GM19467 (cell line): ENCODE results near the gene KCP.
"Not testable (repeated sequence)": the region's sequence is repeated elsewhere in the genome, so short reads cannot be mapped to it uniquely, and the experiment has no call there.

Experiments used
- ATAC-seq: cut with Tn5 transposase; IDR thresholded peaks from one replicate; pipeline ENCODE4 v1.9.1; 2021; ENCODE audit warnings: mild to moderate bottlenecking, moderate library complexity; ENCODE audit not compliant: unreplicated experiment

The KCP gene

GRCh38 chr7:128910569-128910945 is at the start of gene KCP:
Gene KCP, minus strand, starts transcription at chr7:128910709. Its CDS starts 33 bp downstream, at chr7:128910676.
- ATAC-seq, result no peak

GRCh38 chr7:128959296-128959695 is 48.8 kb upstream of the KCP start:
- ATAC-seq, result no peak

- ATAC-seq, result no peak
Measured at GRCh38 chr7:128955981-128956380, 45.5 kb upstream of the KCP start.

- ATAC-seq, result peak; percentile 49
Measured at GRCh38 chr7:128954830-128955802, 44.6 kb upstream of the KCP start.

GRCh38 chr7:128954150-128954549 is 43.6 kb upstream of the KCP start:
- ATAC-seq, result no peak

GRCh38 chr7:128951296-128951695 is 40.8 kb upstream of the KCP start:
- ATAC-seq, result no peak

- ATAC-seq, result no peak
Measured at GRCh38 chr7:128948976-128949760, 38.7 kb upstream of the KCP start.

- ATAC-seq, result no peak
Measured at GRCh38 chr7:128948312-128948973, 37.9 kb upstream of the KCP start.

GRCh38 chr7:128947854-128948253 is 37.3 kb upstream of the KCP start:
- ATAC-seq, result no peak

GRCh38 chr7:128946936-128947830 is 36.7 kb upstream of the KCP start:
- ATAC-seq, result no peak

GRCh38 chr7:128945668-128946366 is 35.3 kb upstream of the KCP start:
- ATAC-seq, result no peak

- ATAC-seq, result no peak
Measured at GRCh38 chr7:128944487-128945236, 34.2 kb upstream of the KCP start.

- ATAC-seq, result not testable (repeated sequence)
Measured at GRCh38 chr7:128943251-128943650, 32.7 kb upstream of the KCP start.

- no peak for ATAC-seq
Measured at GRCh38 chr7:128941946-128942526, 31.5 kb upstream of the KCP start.

GRCh38 chr7:128941323-128941890 is 30.9 kb upstream of the KCP start:
- no peak for ATAC-seq

GRCh38 chr7:128940494-128941322 is 30.2 kb upstream of the KCP start:
- peak; percentile 50 for ATAC-seq

GRCh38 chr7:128939861-128940410 is 29.4 kb upstream of the KCP start:
- ATAC-seq, result no peak
